Measurements from ENCODE around the gene NKAIN2. TPM values are rescaled to one million over a fixed set of nuclear protein-coding genes. Genes with fewer than 3 reads are reported as not detected.

The NKAIN2 gene
- total and polyA plus RNA-seq, 7 donors: under 0.01 to 4.4 (median 0.75) TPM; not detected in 1

DNA sequence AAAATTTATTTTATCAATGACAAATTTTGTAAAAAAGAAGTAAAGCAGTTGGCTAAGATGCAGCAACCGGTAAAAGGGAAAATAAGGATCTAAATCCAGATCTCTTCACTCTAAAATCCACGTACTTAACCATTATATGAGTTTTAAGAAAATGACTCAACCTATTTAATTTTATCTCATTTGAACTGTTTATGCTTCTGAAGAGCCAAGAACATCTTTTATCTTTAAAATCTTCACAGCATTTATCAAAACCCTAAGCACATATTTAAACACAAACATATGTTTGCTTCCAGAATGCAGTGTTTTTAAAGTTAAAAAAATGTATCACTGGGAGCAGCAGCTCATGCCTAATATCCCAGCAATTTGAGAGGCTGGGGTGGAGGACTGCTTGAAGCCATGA is 339.2 kb downstream of the NKAIN2 start:
- Histone ChIP-seq H3K36me3 (no peaks in the 10 kb centered on the region), H3K9me3 (no peaks in the 10 kb centered on the region), H3K4me1 (no peaks in the 10 kb centered on the region), H3K4me3 (no peak overlapping the region), H3K27ac (no peak overlapping the region), H3K27me3 (no peaks in the 10 kb centered on the region)
- intact Hi-C loops (cut with DNase I): no loop called here
- no peak for TF ChIP-seq EP300 (IDR thresholded peaks at IDR 0.05)
- TF ChIP-seq, protein P1, sequence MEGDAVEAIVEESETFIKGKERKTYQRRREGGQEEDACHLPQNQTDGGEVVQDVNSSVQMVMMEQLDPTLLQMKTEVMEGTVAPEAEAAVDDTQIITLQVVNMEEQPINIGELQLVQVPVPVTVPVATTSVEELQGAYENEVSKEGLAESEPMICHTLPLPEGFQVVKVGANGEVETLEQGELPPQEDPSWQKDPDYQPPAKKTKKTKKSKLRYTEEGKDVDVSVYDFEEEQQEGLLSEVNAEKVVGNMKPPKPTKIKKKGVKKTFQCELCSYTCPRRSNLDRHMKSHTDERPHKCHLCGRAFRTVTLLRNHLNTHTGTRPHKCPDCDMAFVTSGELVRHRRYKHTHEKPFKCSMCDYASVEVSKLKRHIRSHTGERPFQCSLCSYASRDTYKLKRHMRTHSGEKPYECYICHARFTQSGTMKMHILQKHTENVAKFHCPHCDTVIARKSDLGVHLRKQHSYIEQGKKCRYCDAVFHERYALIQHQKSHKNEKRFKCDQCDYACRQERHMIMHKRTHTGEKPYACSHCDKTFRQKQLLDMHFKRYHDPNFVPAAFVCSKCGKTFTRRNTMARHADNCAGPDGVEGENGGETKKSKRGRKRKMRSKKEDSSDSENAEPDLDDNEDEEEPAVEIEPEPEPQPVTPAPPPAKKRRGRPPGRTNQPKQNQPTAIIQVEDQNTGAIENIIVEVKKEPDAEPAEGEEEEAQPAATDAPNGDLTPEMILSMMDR (IDR thresholded peaks at IDR 0.05): no peak
- TF ChIP-seq POLR2A (IDR thresholded peaks at IDR 0.05): no peak
- no peak for TF ChIP-seq POLR2AphosphoS5 (IDR thresholded peaks at IDR 0.05)
- DNase-seq: no peak
- 69 to 81% methylated on average over 2 of the region's 2 CpGs for WGBS, 2 donors

DNA sequence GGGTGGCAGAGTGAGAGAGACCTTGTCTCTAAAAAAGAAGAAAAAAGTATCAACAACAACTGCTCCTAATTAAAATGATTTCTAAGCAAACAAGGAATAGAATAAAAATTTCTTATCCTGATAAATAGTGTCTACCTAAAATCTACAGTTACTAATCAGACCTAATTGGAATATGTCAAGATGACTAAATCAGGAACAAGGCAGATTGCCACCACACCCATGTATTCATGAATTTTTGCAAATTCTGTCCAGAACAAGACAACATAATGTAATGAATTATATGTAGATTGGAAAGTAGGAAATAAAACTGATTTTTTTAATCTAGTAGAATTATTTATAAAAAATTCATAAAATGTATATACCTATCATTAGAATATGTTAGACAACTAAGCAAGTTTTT is 339.8 kb downstream of the NKAIN2 start:
- H3K36me3 ChIP-seq: no peaks in the 10 kb centered on the region
- H3K9me3 ChIP-seq: no peaks in the 10 kb centered on the region
- no peaks in the 10 kb centered on the region for H3K27me3 ChIP-seq
- no peak overlapping the region for H3K4me3 ChIP-seq
- DNase-seq: no peak
- H3K4me1 ChIP-seq: no peaks in the 10 kb centered on the region
- no peak overlapping the region for H3K27ac ChIP-seq
- intact Hi-C loops (cut with DNase I): no loop called here
- TF ChIP-seq POLR2A (IDR thresholded peaks at IDR 0.05): no peak
- TF ChIP-seq POLR2AphosphoS5 (IDR thresholded peaks at IDR 0.05): no peak
- TF ChIP-seq, protein P1 (IDR thresholded peaks at IDR 0.05): no peak
- TF ChIP-seq EP300 (IDR thresholded peaks at IDR 0.05): no peak

DNA sequence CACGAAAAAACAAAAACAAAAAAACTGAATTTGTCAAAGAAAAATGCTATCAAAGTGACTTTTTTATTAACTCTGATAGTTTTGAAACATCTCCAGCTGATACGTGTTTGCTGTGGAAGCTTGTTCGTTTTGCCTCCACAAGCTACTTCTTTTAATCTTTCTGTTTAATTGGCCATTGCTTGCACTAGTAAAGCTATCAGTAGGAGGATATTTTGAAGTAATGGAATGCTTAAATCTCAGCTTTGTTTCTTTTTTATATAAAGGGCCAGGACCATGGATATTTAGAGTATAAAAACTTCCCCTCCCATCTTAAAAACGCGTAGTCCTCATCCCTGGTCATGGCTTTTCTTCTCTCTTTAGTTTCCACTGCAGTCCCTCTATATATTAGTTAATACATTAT is 344.0 kb downstream of the NKAIN2 start:
- no peak overlapping the region for H3K4me3 ChIP-seq
- no peaks in the 10 kb centered on the region for H3K9me3 ChIP-seq
- no peaks in the 10 kb centered on the region for H3K27me3 ChIP-seq
- H3K36me3 ChIP-seq: no peaks in the 10 kb centered on the region
- intact Hi-C loops (cut with DNase I): no loop called here
- no peaks in the 10 kb centered on the region for H3K4me1 ChIP-seq
- no peak overlapping the region for H3K27ac ChIP-seq
- TF ChIP-seq, protein P1 (IDR thresholded peaks at IDR 0.05): no peak
- no peak for TF ChIP-seq EP300 (IDR thresholded peaks at IDR 0.05)
- TF ChIP-seq POLR2A (IDR thresholded peaks at IDR 0.05): no peak
- TF ChIP-seq POLR2AphosphoS5 (IDR thresholded peaks at IDR 0.05): no peak
- DNase-seq: no peak
- 32 to 53% methylated on average over 5 of the region's 5 CpGs for WGBS, 2 donors

DNA sequence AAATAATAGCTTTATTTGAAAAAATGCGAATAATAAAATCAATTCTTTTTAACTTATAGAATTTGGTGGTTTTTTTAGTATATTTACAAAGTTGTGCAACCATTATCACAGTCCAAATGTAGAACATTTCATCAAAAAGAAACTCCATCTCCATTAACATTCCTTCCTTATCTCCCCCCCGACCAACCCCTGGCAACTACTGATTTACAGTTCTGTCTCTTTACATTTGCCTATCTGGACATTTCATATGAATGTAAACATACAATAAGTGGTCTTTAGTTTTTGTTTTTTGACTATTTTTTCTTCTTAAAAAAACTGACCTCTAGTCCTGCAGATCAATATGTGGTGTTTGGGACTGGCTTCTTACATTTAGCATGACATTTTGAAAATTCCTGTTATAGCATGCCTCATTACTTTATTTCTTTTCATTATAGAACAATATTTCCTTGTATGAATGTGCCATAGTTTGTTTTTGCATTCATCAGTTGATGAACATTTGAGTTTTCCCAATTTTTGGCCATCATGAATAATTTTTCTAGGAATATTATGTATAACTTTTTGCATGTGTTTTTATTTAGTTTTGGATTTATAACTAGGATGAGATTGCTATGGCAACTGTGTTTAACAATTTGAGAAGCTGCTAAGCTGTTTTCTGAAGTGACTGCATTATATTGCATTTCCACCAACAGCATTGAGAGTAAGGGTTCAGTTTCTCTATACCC is 344.7 kb downstream of the NKAIN2 start:
- no peaks in the 10 kb centered on the region for H3K4me1 ChIP-seq
- intact Hi-C loops (cut with DNase I): no loop called here
- no peaks in the 10 kb centered on the region for H3K9me3 ChIP-seq
- no peaks in the 10 kb centered on the region for H3K27me3 ChIP-seq
- WGBS, 2 donors: 33 to 65% methylated on average over 2 of the region's 2 CpGs
- TF ChIP-seq POLR2AphosphoS5 (IDR thresholded peaks at IDR 0.05): no peak
- TF ChIP-seq POLR2A (IDR thresholded peaks at IDR 0.05): no peak
- TF ChIP-seq EP300 (IDR thresholded peaks at IDR 0.05): no peak
- TF ChIP-seq, protein P1 (IDR thresholded peaks at IDR 0.05): no peak
- no peak overlapping the region for H3K27ac ChIP-seq
- H3K36me3 ChIP-seq: no peaks in the 10 kb centered on the region
- no peak overlapping the region for H3K4me3 ChIP-seq
- no peak for DNase-seq

DNA sequence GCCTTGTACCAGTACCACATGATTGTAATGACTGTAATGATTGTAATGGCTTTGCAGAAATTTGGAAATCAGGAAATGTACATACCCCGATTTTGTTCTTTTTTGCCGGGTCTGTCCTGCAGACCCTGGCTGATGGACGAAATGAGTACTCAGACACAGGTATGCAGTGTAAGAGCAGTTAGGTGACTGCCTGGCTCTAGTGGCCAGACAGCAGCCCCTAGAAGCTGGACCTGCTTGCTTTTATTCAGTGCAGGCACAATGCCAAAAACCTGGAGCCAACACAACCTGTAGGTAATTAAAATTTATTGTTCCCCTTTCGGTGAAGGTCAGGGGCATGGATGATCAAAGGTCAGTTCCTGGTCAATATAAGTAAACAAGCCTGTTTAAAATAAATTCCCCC is 346.0 kb downstream of the NKAIN2 start:
- no peaks in the 10 kb centered on the region for H3K36me3 ChIP-seq
- intact Hi-C loops (cut with DNase I): no loop called here
- no peaks in the 10 kb centered on the region for H3K27me3 ChIP-seq
- no peak for DNase-seq
- H3K27ac ChIP-seq: no peak overlapping the region
- 72 to 86% methylated on average over 4 of the region's 4 CpGs for WGBS, 2 donors
- no peaks in the 10 kb centered on the region for H3K4me1 ChIP-seq
- H3K9me3 ChIP-seq: no peaks in the 10 kb centered on the region
- no peak overlapping the region for H3K4me3 ChIP-seq
- TF ChIP-seq POLR2AphosphoS5 (IDR thresholded peaks at IDR 0.05) (no peak), EP300 (IDR thresholded peaks at IDR 0.05) (no peak), POLR2A (IDR thresholded peaks at IDR 0.05) (no peak)
- TF ChIP-seq, protein P1 (IDR thresholded peaks at IDR 0.05): no peak

All from sigmoid colon (tissue), 7 donors.